ENCODE data around the gene REG1A.

Gene REG1A

DNA sequence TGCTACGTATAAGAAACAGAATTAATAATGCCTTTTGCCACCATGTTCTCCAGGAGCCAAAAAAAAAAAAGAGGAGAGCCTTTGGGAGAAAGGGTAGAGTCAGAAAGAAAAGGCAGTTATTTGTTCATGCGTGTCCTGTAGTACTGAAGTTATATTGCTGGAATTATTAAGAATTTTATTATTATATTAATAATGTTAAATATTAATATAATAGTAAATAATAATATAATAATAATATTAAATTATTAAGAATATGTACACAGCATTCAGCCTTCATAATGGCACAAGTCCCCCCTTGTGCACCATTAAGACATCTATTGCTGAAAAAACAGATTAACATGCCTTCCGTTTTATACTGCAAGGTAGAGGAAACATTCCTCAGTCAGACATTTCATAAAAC lies 8.1 kb downstream of the REG1A start:
- DNase-seq, result no peak

- no peak for DNase-seq
Observed at GRCh38 chr2:79129260-79129659, 9.0 kb downstream of the REG1A start.

DNA sequence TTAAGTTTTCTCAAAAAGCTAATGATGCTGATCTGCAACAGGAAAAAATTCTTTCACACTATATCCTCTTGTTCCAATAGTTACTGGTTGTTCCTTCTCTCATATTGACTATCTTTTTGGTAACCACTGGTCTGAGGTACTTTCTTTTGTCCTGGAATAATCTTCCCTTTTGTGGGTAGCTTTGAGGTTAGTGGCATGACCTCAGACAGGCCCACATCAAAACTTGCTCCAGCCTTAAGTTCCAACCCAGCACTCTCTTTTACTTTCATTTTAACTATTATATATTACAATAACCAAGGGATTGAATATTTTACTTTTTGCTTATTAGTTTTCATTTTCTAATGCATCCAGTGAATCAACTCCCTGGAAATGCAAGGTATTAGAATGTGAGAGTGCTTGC lies 9.5 kb downstream of the REG1A start:
- DNase-seq, result no peak

DNA sequence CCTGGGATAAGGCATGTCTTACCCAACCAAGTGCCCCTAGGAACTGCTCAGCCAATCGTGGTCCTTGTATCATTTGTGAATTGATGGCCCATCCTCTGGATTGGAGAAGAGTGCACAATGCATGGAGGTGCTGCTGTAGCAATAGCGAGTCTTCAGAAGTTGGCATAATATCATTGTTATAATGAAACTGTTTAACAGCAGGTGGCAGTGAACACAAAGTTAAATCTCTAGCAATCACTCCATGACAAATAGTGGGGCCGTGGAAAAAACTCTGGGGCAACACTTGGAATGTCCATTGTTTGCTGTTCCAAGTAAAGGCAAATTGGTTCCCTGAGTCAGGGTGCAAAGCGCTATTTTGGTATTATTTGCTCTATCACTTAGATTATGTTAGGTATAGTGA lies 11.4 kb downstream of the REG1A start:
- DNase-seq, result no peak

- no peak for DNase-seq
Observed at GRCh38 chr2:79138385-79138784, 18.1 kb downstream of the REG1A start.

- no peak for DNase-seq
Observed at GRCh38 chr2:79139423-79139822, 19.1 kb downstream of the REG1A start.

GRCh38 chr2:79155826-79156476 lies 35.7 kb downstream of the REG1A start:
- DNase-seq, result no peak

DNA sequence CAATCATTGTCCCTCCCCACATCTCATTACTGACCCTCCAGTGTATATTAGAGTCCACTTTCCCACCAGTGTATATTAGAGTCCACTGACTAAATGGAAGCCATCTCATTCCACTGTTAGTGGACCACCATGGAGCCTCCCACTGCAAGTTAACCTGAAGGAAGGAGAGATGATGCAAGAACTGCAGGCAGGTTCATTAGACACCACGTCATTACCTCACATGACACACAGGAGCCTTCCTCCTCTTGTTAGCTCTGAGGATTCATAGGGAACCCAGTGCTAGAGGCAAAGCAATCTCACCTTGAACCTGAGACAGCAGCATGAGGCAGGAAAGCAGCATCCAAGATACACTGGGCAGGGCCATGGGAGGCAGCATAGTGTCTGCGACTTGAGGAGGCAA lies 38.7 kb downstream of the REG1A start:
- DNase-seq, result no peak

DNA sequence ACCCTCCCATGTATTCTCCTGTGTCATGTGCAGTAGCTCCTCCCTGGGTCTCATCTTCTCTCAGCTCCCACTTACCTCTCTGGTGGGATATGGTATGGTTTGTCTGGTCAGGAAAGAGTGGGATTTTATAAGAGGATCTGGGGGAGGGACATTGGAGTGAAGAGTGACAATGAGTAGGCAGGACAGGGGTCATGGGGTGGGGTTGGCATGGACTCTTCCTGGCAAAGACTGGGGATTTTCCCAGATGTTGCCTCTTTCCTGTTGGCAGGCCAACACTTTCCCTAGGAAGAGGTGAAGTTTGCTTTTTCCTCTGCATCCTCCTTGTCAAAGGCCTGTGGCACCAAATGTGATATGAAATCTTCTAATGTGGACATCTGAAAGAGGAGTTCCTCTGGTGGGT lies 39.4 kb downstream of the REG1A start, which contains the start of gene REG3A:
REG3A (minus strand) TSS at position 101 of the 400 bp plus-strand sequence. CDS start 348 bp downstream, outside the sequence.
- DNase-seq, result no peak

DNA sequence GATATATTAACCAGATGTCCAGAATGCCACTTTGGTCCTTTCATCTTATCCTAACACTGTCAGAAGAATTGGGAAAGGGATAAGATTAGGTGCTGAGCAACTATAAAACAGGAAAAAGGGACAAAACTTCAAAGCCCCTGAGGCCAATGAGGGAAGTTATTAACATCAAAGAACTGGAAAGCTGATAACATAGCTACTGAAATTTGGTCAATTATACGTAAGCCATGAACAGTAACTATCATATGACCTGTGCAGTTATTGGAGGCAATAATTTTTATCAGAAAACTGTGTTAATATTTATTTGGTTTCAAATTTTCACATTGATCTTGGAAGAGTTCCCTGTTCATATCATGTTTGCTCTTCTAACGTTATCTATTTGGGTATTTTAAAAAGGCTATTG lies 41.8 kb downstream of the REG1A start:
- DNase-seq, result no peak

- no peak for DNase-seq
Observed at GRCh38 chr2:79162801-79163200, 42.5 kb downstream of the REG1A start.

DNA sequence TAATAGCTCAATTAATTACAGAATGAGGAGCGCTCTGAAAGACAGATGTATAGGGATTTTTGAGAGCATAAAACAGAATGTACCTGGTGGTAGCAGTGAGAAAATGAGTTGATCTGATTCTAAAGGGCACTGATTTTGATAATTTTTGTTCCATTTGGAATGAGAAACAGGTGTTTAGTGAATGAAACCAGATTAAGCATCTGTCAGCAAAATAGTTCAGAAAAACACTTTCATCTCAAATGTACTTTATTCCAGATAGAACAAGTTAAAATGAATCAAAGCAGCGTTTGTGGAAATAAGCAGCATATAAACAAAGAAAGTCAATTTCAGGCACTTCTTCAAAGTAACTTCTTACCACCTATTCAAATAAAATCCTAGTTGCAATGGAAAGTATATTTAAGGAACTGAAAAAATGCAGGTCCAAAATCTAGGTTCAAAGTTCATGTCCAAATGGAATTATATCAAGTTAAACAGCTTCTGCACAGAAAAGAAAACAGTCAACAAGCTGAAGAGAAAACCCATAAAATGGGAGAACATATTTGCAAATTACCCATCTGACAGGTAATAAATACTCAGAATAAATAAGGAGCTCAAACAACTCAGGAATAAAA lies 51.2 kb downstream of the REG1A start:
- DNase-seq, result no peak
